Suprapubic skin (tissue), 3 donors: ENCODE data around the gene SLC29A1.

Experiments
- CTCF ChIP-seq, 2 donors: fragments of 200-600 bp in 1 of 2; fragments of 450-650 bp in 1 of 2; sonication (generic) in 1 of 2; IDR thresholded peaks; one replicate each; pipeline ENCODE4 v1.5.1; 2016 to 2019; ENCODE audit warnings: antibody characterized with exemption in 2 of 2, mild to moderate bottlenecking in 1 of 2, moderate library complexity in 1 of 2
- POLR2A ChIP-seq, 2 donors: fragments of 450-650 bp; IDR thresholded peaks; one replicate each; pipeline ENCODE4 v1.6.1; 2017; ENCODE audit warnings: antibody characterized with exemption in 2 of 2, mild to moderate bottlenecking in 2 of 2, moderate library complexity in 2 of 2

GRCh38 chr6:44277763-44278162 lies 54.4 kb downstream of the SLC29A1 start:
- no peak for TF ChIP-seq CTCF (IDR thresholded peaks at IDR 0.05)
- TF ChIP-seq POLR2A (IDR thresholded peaks at IDR 0.05), result no peak
